Mesothelial cell of epicardium (in vitro differentiated cells): Measurements from ENCODE around the gene FAM184A. TPM values are rescaled to one million over a fixed set of nuclear protein-coding genes. Genes with fewer than 3 reads are reported as not detected.
"Not testable (repeated sequence)": the region's sequence is repeated elsewhere in the genome, so short reads cannot be mapped to it uniquely, and the experiment has no call there.

Source experiments
- DNase-seq, 2 experiments: peaks; one replicate each; pipeline ENCODE4 v3.0.0; 2021; ENCODE audit warnings: low spot score in 2 of 2; ENCODE audit not compliant: unreplicated experiment in 2 of 2
- H3K27ac Mint-ChIP-seq: 2 replicates; pipeline ENCODE4 v1.8.0; 2021; ENCODE audit warnings: mixed read lengths
- H3K27me3 Mint-ChIP-seq: 2 replicates; pipeline ENCODE4 v1.8.0; 2021; ENCODE audit warnings: low read depth, mixed read lengths
- H3K36me3 Mint-ChIP-seq: 2 replicates; pipeline ENCODE4 v1.8.0; 2021; ENCODE audit warnings: mixed read lengths
- H3K4me1 Mint-ChIP-seq: 2 replicates; pipeline ENCODE4 v1.8.0; 2021; ENCODE audit warnings: mixed read lengths
- H3K4me3 Mint-ChIP-seq: 2 replicates; pipeline ENCODE4 v1.8.0; 2021; ENCODE audit warnings: mild to moderate bottlenecking, moderate library complexity, mixed read lengths
- H3K9me3 Mint-ChIP-seq: 2 replicates; pipeline ENCODE4 v1.8.0; 2021; ENCODE audit warnings: mixed read lengths
- CTCF ChIP-seq: fragments of 200-600 bp; sonication (generic); IDR thresholded peaks from one replicate; pipeline ENCODE4 v1.5.0; 2021; ENCODE audit warnings: antibody characterized with exemption; ENCODE audit not compliant: unreplicated experiment
- total RNA-seq: library from RNA; stranded (reverse); gene quantifications from 3 replicates; pipeline ENCODE4 v1.2.1, GENCODE V29; 2021

The FAM184A gene
- total RNA-seq, 1 donor from 2014 or later, result 4.1 TPM

- DNase-seq, result no peak
- H3K27ac Mint-ChIP-seq, result no peak overlapping the region
- TF ChIP-seq CTCF, result no peak
- H3K9me3 Mint-ChIP-seq, result no peaks in the 10 kb centered on the region
- peaks cover 8% of the 10 kb centered on the region for H3K27me3 Mint-ChIP-seq
- H3K4me1 Mint-ChIP-seq, result peaks cover 20% of the 10 kb centered on the region
- no peaks in the 10 kb centered on the region for H3K36me3 Mint-ChIP-seq
- no peak overlapping the region for H3K4me3 Mint-ChIP-seq
These were observed 45.8 kb upstream of the FAM184A start for GRCh38 chr6:119124079-119124824.

GRCh38 chr6:119122336-119122735, 43.9 kb upstream of the FAM184A start:
- Mint-ChIP-seq H3K27me3 (peaks cover 17% of the 10 kb centered on the region), H3K36me3 (no peaks in the 10 kb centered on the region), H3K9me3 (no peaks in the 10 kb centered on the region), H3K4me1 (peaks cover 11% of the 10 kb centered on the region), H3K27ac (no peak overlapping the region), H3K4me3 (no peak overlapping the region)
- DNase-seq, result no peak
- TF ChIP-seq CTCF, result no peak

- Mint-ChIP-seq H3K4me3 (no peak overlapping the region), H3K27ac (no peak overlapping the region), H3K27me3 (peaks cover 17% of the 10 kb centered on the region), H3K36me3 (no peaks in the 10 kb centered on the region), H3K9me3 (no peaks in the 10 kb centered on the region), H3K4me1 (peaks cover 11% of the 10 kb centered on the region)
- no peak for TF ChIP-seq CTCF
- DNase-seq, result no peak
These were observed 42.9 kb upstream of the FAM184A start for GRCh38 chr6:119121367-119121766.

DNA sequence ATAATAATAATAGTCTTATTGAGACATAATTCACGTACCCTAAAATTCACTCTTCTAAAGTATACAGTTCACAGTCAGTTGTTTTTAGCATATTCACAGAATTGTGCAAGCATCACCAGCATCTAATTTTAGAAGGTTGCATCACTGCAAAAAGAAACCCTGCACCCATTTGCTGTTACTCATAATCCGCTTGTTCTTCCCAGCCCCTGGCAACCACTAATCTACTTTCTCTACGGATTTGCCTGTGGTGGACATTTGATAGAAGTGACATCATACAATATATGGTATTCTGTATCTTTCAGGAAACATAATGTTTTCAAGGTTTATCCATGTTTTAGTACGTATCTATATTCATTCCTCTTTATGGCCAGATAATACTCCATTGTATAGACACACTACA, 41.5 kb upstream of the FAM184A start:
- H3K27me3 Mint-ChIP-seq, result peaks cover 17% of the 10 kb centered on the region
- H3K36me3 Mint-ChIP-seq, result no peaks in the 10 kb centered on the region
- peaks cover 11% of the 10 kb centered on the region for H3K4me1 Mint-ChIP-seq
- TF ChIP-seq CTCF, result no peak
- H3K27ac Mint-ChIP-seq, result no peak overlapping the region
- no peaks in the 10 kb centered on the region for H3K9me3 Mint-ChIP-seq
- no peak overlapping the region for H3K4me3 Mint-ChIP-seq
- DNase-seq, result no peak

DNA sequence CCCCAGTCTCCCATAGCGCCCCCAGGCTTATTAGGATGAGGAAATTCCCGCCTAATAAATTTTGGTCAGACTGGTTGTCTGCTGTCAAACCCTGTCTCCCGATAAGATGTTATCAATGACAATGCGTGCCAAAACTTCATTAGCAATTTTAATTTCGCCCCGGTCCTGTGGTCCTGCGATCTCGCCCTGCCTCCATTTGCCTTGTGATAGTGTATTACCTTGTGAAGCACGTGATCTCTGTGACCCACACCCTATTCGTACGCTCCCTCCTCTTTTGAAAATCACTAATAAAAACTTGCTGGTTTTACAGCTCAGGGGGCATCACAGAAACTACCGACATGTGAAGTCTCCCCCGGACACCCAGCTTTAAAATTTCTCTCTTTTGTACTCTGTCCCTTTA, 40.6 kb upstream of the FAM184A start:
- peak overlapping the region; percentile 33 for H3K4me3 Mint-ChIP-seq
- H3K9me3 Mint-ChIP-seq, H3K4me1 Mint-ChIP-seq, H3K36me3 Mint-ChIP-seq, DNase-seq, H3K27ac Mint-ChIP-seq: not testable (repeated sequence)
- peaks cover 17% of the 10 kb centered on the region for H3K27me3 Mint-ChIP-seq

DNA sequence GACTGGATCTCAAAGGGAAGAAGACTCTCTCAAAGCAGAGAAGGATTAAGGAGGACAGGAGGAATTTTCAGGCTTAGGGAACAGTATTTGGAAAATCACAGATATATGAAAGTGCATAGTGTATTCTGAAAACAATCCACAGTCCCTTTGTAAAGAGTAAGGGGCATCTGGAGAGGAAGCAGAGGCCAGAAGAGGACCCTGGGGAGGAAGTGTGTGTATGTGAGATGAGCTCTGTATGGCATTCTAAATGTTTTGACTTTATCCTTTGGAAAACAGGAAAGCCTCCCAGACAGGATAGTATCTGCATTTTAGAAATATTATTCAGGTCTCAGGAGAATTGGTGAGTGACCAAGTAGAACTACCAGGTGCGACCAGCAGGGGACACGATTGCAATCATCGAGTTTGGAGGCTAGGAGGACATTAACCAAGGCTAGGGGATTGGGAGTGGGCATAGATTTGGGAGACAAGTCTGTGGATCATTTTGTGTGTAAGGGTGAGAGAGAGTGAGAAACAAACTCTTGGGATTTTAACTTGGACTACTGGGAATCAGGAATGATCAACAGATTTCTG, 38.3 kb upstream of the FAM184A start:
- Mint-ChIP-seq H3K4me3 (no peak overlapping the region), H3K27me3 (peaks cover 17% of the 10 kb centered on the region), H3K36me3 (no peaks in the 10 kb centered on the region), H3K9me3 (no peaks in the 10 kb centered on the region), H3K27ac (no peak overlapping the region), H3K4me1 (peaks cover 7% of the 10 kb centered on the region)
- TF ChIP-seq CTCF, result peak; percentile 62
- DNase-seq, result no peak
